ENCODE data around the gene GAB2.
A peak's percentile ranks its signal among the peaks of the same experiment; 100 is the strongest.

GAB2 gene

DNA sequence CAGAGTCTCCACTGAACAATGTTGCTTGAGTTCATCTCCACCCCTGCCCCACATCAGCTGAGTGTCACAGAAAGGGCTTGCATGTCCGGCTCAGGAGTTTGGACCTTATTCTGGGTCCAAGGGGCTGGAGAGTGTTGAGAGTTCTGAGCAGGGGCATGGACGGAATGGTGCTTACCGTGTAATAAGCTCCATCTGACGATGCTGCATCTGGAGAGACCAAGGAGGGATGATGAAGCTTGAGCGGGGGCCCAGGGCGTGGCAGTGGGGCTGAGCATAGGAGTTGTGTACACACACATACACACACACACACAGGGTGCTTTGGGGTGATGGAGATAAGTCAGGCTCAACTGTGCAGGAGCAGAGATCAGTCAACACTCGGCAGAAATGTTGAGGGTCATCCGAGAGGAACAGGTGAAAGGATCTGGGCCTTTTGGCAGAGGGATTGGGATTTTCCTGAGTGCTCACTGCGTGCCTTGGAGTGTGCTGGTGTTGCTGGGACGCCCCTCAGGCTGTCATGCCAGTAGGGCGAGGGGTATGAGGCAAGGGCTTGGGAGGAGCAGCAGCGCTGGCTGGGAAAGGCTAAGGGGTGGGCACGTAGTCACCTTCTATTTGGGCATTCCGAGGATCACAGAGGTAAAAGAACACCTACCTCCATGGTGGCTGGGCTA, 226.6 kb downstream of the GAB2 start:
- Histone ChIP-seq H2AFZ (ENCODE audit: low read depth, low read length) (no peak overlapping the region), H3K79me2 (ENCODE audit: insufficient read depth, low read length) (peaks cover 66% of the 10 kb centered on the region), H3K27ac (ENCODE audit: low read length) (peak overlapping the region; percentile 73; the same call in 1 of the 2 replicates), H3K27me3 (ENCODE audit: insufficient read depth, low read length, poor library complexity) (no peaks in the 10 kb centered on the region), H4K20me1 (ENCODE audit: insufficient read depth, low read length) (0 out of 2 replicates have a peak, but pooled peaks cover 4% of the 10 kb centered on the region), H3K9ac (ENCODE audit: low read depth, low read length) (peak overlapping the region; percentile 87; the same call in 1 of the 2 replicates), H3K4me3 (ENCODE audit: low read depth in 1 of 2, low read length in 2 of 2) (0 out of 4 replicates have a peak overlapping the region, but pooled peaks of 1 of the 2 experiments have one; percentile 94), H3K4me1 (ENCODE audit: insufficient read depth, low read length) (peaks cover 50% of the 10 kb centered on the region), H3K9me3 (ENCODE audit: insufficient read depth, low read length, severe bottlenecking) (no peaks in the 10 kb centered on the region), H3K4me2 (ENCODE audit: insufficient read depth, low read length) (peak overlapping the region; percentile 91), H3K36me3 (ENCODE audit: insufficient read depth, low read length) (peaks cover 7% of the 10 kb centered on the region; the same call in 1 of the 2 replicates)
- TF ChIP-seq EZH2 (IDR thresholded peaks at IDR 0.05; ENCODE audit: borderline replicate concordance, low read depth, low read length, severe bottlenecking): no peak
- TF ChIP-seq, protein P1, sequence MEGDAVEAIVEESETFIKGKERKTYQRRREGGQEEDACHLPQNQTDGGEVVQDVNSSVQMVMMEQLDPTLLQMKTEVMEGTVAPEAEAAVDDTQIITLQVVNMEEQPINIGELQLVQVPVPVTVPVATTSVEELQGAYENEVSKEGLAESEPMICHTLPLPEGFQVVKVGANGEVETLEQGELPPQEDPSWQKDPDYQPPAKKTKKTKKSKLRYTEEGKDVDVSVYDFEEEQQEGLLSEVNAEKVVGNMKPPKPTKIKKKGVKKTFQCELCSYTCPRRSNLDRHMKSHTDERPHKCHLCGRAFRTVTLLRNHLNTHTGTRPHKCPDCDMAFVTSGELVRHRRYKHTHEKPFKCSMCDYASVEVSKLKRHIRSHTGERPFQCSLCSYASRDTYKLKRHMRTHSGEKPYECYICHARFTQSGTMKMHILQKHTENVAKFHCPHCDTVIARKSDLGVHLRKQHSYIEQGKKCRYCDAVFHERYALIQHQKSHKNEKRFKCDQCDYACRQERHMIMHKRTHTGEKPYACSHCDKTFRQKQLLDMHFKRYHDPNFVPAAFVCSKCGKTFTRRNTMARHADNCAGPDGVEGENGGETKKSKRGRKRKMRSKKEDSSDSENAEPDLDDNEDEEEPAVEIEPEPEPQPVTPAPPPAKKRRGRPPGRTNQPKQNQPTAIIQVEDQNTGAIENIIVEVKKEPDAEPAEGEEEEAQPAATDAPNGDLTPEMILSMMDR (IDR thresholded peaks at IDR 0.05; ENCODE audit: borderline replicate concordance, extremely low read depth, low read length, poor library complexity, severe bottlenecking): no peak
- DNase-seq: no peak
- no peak for ATAC-seq (ENCODE audit: insufficient read depth, low read depth)

DNA sequence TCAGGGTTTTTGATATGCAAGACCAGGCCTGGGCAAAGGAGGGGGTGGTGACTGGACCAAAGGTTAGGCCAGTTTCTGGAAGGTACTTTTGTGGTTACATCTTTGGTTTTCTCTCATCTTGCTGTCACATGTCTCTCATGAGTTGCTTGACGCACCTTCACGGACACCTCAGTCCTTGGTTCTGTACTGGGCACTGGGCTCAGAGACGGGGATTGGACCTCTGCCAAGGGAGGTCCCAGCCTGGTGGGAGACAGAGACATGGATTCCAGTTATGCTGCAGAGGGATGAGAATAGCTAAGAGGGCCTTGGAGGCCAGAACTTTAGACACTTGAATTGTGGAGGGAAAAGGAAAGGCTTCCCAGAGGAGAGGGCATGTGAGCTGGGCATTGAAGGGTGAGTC, 227.2 kb downstream of the GAB2 start:
- 0 out of 2 replicates have a peak, but pooled peaks cover 4% of the 10 kb centered on the region for H4K20me1 ChIP-seq (ENCODE audit: insufficient read depth, low read length)
- no peak for DNase-seq
- ATAC-seq (ENCODE audit: insufficient read depth, low read depth): no peak
- H2AFZ ChIP-seq (ENCODE audit: low read depth, low read length): no peak overlapping the region
- H3K79me2 ChIP-seq (ENCODE audit: insufficient read depth, low read length): peaks cover 60% of the 10 kb centered on the region
- peaks cover 50% of the 10 kb centered on the region for H3K4me1 ChIP-seq (ENCODE audit: insufficient read depth, low read length)
- no peaks in the 10 kb centered on the region for H3K9me3 ChIP-seq (ENCODE audit: insufficient read depth, low read length, severe bottlenecking)
- TF ChIP-seq, protein P1 (IDR thresholded peaks at IDR 0.05; ENCODE audit: borderline replicate concordance, extremely low read depth, low read length, poor library complexity, severe bottlenecking): no peak
- TF ChIP-seq EZH2 (IDR thresholded peaks at IDR 0.05; ENCODE audit: borderline replicate concordance, low read depth, low read length, severe bottlenecking): no peak
- H3K4me3 ChIP-seq (ENCODE audit: low read depth in 1 of 2, low read length in 2 of 2): peak overlapping the region in 1 of 2 experiments; percentile 94; a peak in 1 of 4 replicates
- H3K27me3 ChIP-seq (ENCODE audit: insufficient read depth, low read length, poor library complexity): no peaks in the 10 kb centered on the region
- H3K27ac ChIP-seq (ENCODE audit: low read length): peak overlapping the region; percentile 73; the same call in 1 of the 2 replicates
- peaks cover 3% of the 10 kb centered on the region; the same call in 1 of the 2 replicates for H3K36me3 ChIP-seq (ENCODE audit: insufficient read depth, low read length)
- H3K4me2 ChIP-seq (ENCODE audit: insufficient read depth, low read length): peak overlapping the region; percentile 91
- H3K9ac ChIP-seq (ENCODE audit: low read depth, low read length): peak overlapping the region; percentile 87

DNA sequence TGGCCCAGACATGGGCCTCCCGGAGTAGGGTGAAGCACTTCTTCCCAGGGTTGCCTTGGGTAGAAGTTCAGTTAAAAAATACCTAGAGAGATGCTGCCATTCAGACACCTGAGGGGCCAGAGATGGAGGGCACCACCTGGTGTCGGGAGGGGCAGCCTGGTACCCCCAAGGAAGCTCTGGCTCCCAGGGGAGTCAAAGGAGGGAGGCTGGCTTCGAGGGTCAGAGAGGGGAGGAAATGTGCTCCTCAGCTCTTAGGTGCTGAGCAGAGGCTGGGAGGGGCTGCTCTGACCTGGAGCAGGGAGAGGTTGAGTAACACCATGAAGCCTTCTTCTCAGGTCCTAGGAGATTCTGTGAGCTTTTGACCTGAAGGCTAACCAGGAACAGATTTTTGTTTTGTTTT, 227.8 kb downstream of the GAB2 start:
- peaks cover 55% of the 10 kb centered on the region for H3K79me2 ChIP-seq (ENCODE audit: insufficient read depth, low read length)
- peak overlapping the region; percentile 87 for H3K9ac ChIP-seq (ENCODE audit: low read depth, low read length)
- no peak for TF ChIP-seq EZH2 (IDR thresholded peaks at IDR 0.05; ENCODE audit: borderline replicate concordance, low read depth, low read length, severe bottlenecking)
- TF ChIP-seq, protein P1 (IDR thresholded peaks at IDR 0.05; ENCODE audit: borderline replicate concordance, extremely low read depth, low read length, poor library complexity, severe bottlenecking): no peak

More for the DNA sequence above, 227.8 kb downstream of the GAB2 start:
- H3K27ac ChIP-seq (ENCODE audit: low read length): peak overlapping the region; percentile 73
- H3K36me3 ChIP-seq (ENCODE audit: insufficient read depth, low read length): peaks cover 3% of the 10 kb centered on the region; the same call in 1 of the 2 replicates
- H3K4me3 ChIP-seq (ENCODE audit: low read depth in 1 of 2, low read length in 2 of 2): peak overlapping the region; percentile 53 to 94; a peak in 3 of 4 replicates
- H2AFZ ChIP-seq (ENCODE audit: low read depth, low read length): peak overlapping the region; percentile 53; the same call in 1 of the 2 replicates
- peaks cover 50% of the 10 kb centered on the region for H3K4me1 ChIP-seq (ENCODE audit: insufficient read depth, low read length)
- H3K27me3 ChIP-seq (ENCODE audit: insufficient read depth, low read length, poor library complexity): no peaks in the 10 kb centered on the region
- H4K20me1 ChIP-seq (ENCODE audit: insufficient read depth, low read length): 0 out of 2 replicates have a peak, but pooled peaks cover 4% of the 10 kb centered on the region
- H3K4me2 ChIP-seq (ENCODE audit: insufficient read depth, low read length): peak overlapping the region; percentile 91
- no peaks in the 10 kb centered on the region for H3K9me3 ChIP-seq (ENCODE audit: insufficient read depth, low read length, severe bottlenecking)
- ATAC-seq (ENCODE audit: insufficient read depth, low read depth): no peak
- DNase-seq: no peak

Measured in DND-41 (cell line).